GM21717 (cell line): ENCODE results near the gene NHLRC1.

ENCODE experiments used
- ATAC-seq: cut with Tn5 transposase; IDR thresholded peaks from one replicate; pipeline ENCODE4 v1.9.1; 2021; ENCODE audit warnings: mild to moderate bottlenecking, moderate library complexity; ENCODE audit not compliant: unreplicated experiment

Gene NHLRC1

GRCh38 chr6:18088419-18089296, 33.8 kb downstream of the NHLRC1 start:
- ATAC-seq = no peak

GRCh38 chr6:18087396-18088165, 34.9 kb downstream of the NHLRC1 start:
- ATAC-seq = no peak

GRCh38 chr6:18081025-18081668, 41.3 kb downstream of the NHLRC1 start:
- no peak for ATAC-seq

GRCh38 chr6:18080544-18080943, 41.9 kb downstream of the NHLRC1 start:
- ATAC-seq = no peak

- ATAC-seq = no peak
Measured at GRCh38 chr6:18078866-18079265, 43.6 kb downstream of the NHLRC1 start.

GRCh38 chr6:18076231-18076630, 46.2 kb downstream of the NHLRC1 start:
- no peak for ATAC-seq

GRCh38 chr6:18072841-18073240, 49.6 kb downstream of the NHLRC1 start:
- no peak for ATAC-seq

GRCh38 chr6:18070486-18070885, 52.0 kb downstream of the NHLRC1 start:
- no peak for ATAC-seq
